Suprapubic skin (tissue), 4 donors: ENCODE data around the gene GRIN2D.

Source experiments
- CTCF ChIP-seq, 2 donors: fragments of 200-600 bp in 1 of 2; fragments of 450-650 bp in 1 of 2; sonication (generic) in 1 of 2; IDR thresholded peaks; one replicate each; pipeline ENCODE4 v1.5.1; 2016 to 2019; ENCODE audit warnings: antibody characterized with exemption in 2 of 2, mild to moderate bottlenecking in 1 of 2, moderate library complexity in 1 of 2
- POLR2A ChIP-seq, 2 donors: fragments of 450-650 bp; IDR thresholded peaks; one replicate each; pipeline ENCODE4 v1.6.1; 2017; ENCODE audit warnings: antibody characterized with exemption in 2 of 2, mild to moderate bottlenecking in 2 of 2, moderate library complexity in 2 of 2
- POLR2AphosphoS5 ChIP-seq, 3 donors: sonication (generic); formaldehyde crosslinking; IDR thresholded peaks; one replicate each; pipeline ENCODE4 v1.6.1; 2017; ENCODE audit warnings: antibody characterized with exemption in 3 of 3

- no peak for TF ChIP-seq CTCF (IDR thresholded peaks at IDR 0.05)
- no peak for TF ChIP-seq POLR2A (IDR thresholded peaks at IDR 0.05)
- TF ChIP-seq POLR2AphosphoS5 (IDR thresholded peaks at IDR 0.05), result no peak
Observed at GRCh38 chr19:48441360-48442050, 48.0 kb downstream of the GRIN2D start.
